H1 (cell line): ENCODE results near the gene LYRM4.

Experiments used
- ATF2 ChIP-seq: IDR thresholded peaks from 2 replicates; pipeline ENCODE4 v1.6.1; 2012; ENCODE audit warnings: low read length, inconsistent platforms
- BCL11A ChIP-seq, 2 experiments: IDR thresholded peaks; one replicate each; pipeline ENCODE4 v1.6.1; 2011; ENCODE audit warnings: low read depth in 2 of 2, low read length in 2 of 2, mild to moderate bottlenecking in 2 of 2
- CBX8 ChIP-seq: fragments of 300-800, 300-1000 bp; sonication (generic); IDR thresholded peaks from 2 replicates; pipeline ENCODE4 v1.7.1; 2016; ENCODE audit warnings: low read depth, low read length, borderline replicate concordance
- CTCF ChIP-seq, 3 experiments: IDR thresholded peaks; 1 replicate in 2 of 3; 2 replicates in 1 of 3; pipeline versions ENCODE4 v1.5.1 to v1.6.1; 2011; ENCODE audit warnings: low read length in 3 of 3, mild to moderate bottlenecking in 3 of 3, inconsistent platforms in 2 of 3, low read depth in 1 of 3, moderate library complexity in 1 of 3; ENCODE audit not compliant: insufficient read depth in 1 of 3; ENCODE audit errors: control extremely low read depth in 1 of 3
- EGR1 ChIP-seq: IDR thresholded peaks from 2 replicates; pipeline ENCODE4 v1.6.1; 2011; ENCODE audit warnings: low read depth, low read length, borderline replicate concordance
- EP300 ChIP-seq, 2 experiments: IDR thresholded peaks; 1 replicate in 1 of 2; 2 replicates in 1 of 2; pipeline ENCODE4 v1.6.1; 2011 to 2012; ENCODE audit warnings: low read depth in 2 of 2, low read length in 2 of 2, mild to moderate bottlenecking in 2 of 2, borderline replicate concordance in 1 of 2, inconsistent platforms in 1 of 2, moderate library complexity in 1 of 2
- EZH2 ChIP-seq: fragments of 200-600 bp; sonication (generic); IDR thresholded peaks from 2 replicates; pipeline ENCODE4 v1.7.1; 2012; ENCODE audit warnings: low read depth, mild to moderate bottlenecking, moderate library complexity, low read length, inconsistent platforms; ENCODE audit not compliant: severe bottlenecking
- JUND ChIP-seq: IDR thresholded peaks from 2 replicates; pipeline ENCODE4 v1.6.1; 2011; ENCODE audit warnings: mild to moderate bottlenecking, improper control_type of control experiment, low read length
- POLR2A ChIP-seq, 2 experiments: IDR thresholded peaks; 1 replicate in 1 of 2; 2 replicates in 1 of 2; pipeline ENCODE4 v1.6.1; 2011; ENCODE audit warnings: low read depth in 2 of 2, low read length in 2 of 2, mild to moderate bottlenecking in 2 of 2; ENCODE audit errors: control extremely low read depth in 1 of 2
- POLR2AphosphoS5 ChIP-seq: IDR thresholded peaks from 2 replicates; pipeline ENCODE4 v1.6.1; 2011; ENCODE audit warnings: low read depth, low read length
- SIN3A ChIP-seq, 2 experiments: IDR thresholded peaks in 1 of 2; conservative IDR thresholded peaks in 1 of 2; 2 replicates each; pipeline ENCODE4 v1.6.1; 2011 to 2012; ENCODE audit warnings: low read length in 2 of 2, improper control_type of control experiment in 1 of 2, low read depth in 1 of 2, mild to moderate bottlenecking in 1 of 2
- SIRT6 ChIP-seq: IDR thresholded peaks from one replicate; pipeline ENCODE4 v1.7.1; 2012; ENCODE audit warnings: low read length, inconsistent platforms
- TAF1 ChIP-seq: IDR thresholded peaks from 2 replicates; pipeline ENCODE4 v1.6.1; 2011; ENCODE audit warnings: mild to moderate bottlenecking, low read depth, low read length

- TF ChIP-seq BCL11A (IDR thresholded peaks at IDR 0.05; ENCODE audit: low read depth in 2 of 2, low read length in 2 of 2) = no peak
- no peak for TF ChIP-seq EP300 (IDR thresholded peaks at IDR 0.05; ENCODE audit: borderline replicate concordance in 1 of 2, low read depth in 2 of 2, low read length in 2 of 2)
- TF ChIP-seq EZH2 = no peak
- no peak for TF ChIP-seq EGR1
- no peak for TF ChIP-seq POLR2AphosphoS5
- no peak for TF ChIP-seq POLR2A (IDR thresholded peaks at IDR 0.05; ENCODE audit: control extremely low read depth in 1 of 2, low read depth in 2 of 2, low read length in 2 of 2)
- no peak for TF ChIP-seq SIN3A (conservative IDR thresholded peaks at IDR 0.05 in 1 of 2, IDR thresholded peaks at IDR 0.05 in 1 of 2; ENCODE audit: low read depth in 1 of 2, low read length in 2 of 2)
- TF ChIP-seq CTCF (IDR thresholded peaks at IDR 0.05; ENCODE audit: control extremely low read depth in 1 of 3, insufficient read depth in 1 of 3, low read depth in 1 of 3, low read length in 3 of 3) = no peak
- TF ChIP-seq SIRT6 = no peak
- no peak for TF ChIP-seq CBX8
- no peak for TF ChIP-seq ATF2
- TF ChIP-seq JUND = no peak
- no peak for TF ChIP-seq TAF1
These were observed 22.4 kb downstream of the LYRM4 start for GRCh38 chr6:5238336-5238735.
